Measurements from ENCODE around the gene RNU6-8.

Gene RNU6-8

DNA sequence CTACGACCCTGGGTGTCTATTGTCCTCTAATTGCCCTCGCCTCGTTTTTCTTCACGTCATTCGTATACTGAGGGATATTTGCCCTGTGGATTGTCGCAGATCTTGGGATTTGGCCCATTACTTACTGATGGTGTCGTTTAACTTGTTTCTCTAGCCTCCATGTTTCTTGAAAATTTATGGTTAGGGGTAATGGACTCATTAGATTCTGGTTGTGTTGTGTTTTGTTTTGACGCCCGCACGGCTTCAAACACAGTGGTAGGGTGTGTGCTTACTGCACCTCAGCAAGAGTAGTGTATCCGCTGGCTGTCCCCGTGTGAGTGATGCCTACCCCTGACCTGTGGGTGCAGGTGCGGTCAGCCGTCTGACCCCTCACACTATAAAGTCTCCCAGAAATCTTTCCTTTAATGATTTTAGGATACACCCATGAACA, 874 bp upstream of the RNU6-8 start:
- DNase-seq (ENCODE audit: low read depth), result no peak

GRCh38 chr14:32202491-32202997, 525 bp downstream of the RNU6-8 start:
- no peak for DNase-seq (ENCODE audit: low read depth)

DNA sequence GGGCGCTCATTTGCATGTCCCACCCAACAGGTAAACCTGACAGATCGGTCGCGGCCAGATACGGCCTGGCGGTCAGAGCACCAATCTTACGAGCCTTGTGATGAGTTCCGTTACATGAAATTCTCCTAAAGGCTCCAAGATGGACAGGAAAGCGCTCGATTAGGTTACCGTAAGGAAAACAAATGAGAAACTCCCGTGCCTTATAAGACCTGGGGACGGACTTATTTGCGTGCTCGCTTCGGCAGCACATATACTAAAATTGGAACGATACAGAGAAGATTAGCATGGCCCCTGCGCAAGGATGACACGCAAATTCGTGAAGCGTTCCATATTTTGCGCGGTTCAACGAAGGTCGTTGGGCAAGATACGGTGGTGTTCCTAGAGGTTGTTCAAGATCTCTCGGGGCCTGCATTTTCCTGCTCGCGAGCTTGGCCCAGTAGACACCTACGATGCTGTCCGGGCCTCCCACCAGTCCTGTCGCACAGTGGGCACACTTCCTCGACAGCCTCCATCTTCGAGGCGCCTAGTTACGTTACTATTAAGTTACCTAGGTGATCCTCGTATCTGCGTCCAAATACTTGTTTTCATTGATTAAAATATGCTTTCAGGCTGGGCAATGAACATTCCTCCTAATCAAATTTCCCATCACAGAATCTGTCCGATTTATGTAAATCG, 1.1 kb downstream of the RNU6-8 start, which contains the start of gene RNU6-7:
TSS of gene RNU6-7 (plus strand) at position 230 of the 675 bp plus-strand sequence.
- no peak for DNase-seq (ENCODE audit: low read depth)

DNA sequence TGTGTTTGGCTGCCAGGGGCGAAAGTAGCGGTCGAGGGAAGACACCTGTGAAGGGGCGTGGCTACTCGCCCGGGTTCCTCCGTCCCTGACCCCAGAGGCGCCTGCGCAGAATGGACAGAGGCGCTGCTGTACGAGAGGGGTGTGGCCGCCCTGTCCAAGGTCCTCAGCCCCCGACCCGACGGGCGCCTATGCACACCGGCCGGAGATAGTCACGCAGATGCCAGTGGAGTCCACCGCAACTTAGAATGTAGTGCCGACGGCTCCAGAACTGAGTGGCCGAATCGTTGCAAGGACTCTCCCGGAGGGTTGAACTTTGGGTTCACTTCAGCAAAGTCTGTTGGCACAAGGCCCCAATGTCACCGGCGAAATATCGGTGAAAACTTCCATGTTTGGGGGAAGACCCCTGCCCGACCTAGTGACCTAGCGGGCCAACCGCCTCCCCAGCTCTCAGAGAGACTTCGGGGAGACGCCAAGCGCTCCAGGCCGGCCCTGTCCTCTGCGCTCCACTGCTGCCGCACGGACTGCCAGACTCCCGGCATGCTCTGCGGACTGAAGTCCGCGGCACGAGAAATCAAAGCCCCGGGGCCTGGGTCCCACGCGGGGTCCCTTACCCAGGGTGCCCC, 1.8 kb downstream of the RNU6-8 start:
- DNase-seq (ENCODE audit: low read depth), result peak; percentile 59

DNA sequence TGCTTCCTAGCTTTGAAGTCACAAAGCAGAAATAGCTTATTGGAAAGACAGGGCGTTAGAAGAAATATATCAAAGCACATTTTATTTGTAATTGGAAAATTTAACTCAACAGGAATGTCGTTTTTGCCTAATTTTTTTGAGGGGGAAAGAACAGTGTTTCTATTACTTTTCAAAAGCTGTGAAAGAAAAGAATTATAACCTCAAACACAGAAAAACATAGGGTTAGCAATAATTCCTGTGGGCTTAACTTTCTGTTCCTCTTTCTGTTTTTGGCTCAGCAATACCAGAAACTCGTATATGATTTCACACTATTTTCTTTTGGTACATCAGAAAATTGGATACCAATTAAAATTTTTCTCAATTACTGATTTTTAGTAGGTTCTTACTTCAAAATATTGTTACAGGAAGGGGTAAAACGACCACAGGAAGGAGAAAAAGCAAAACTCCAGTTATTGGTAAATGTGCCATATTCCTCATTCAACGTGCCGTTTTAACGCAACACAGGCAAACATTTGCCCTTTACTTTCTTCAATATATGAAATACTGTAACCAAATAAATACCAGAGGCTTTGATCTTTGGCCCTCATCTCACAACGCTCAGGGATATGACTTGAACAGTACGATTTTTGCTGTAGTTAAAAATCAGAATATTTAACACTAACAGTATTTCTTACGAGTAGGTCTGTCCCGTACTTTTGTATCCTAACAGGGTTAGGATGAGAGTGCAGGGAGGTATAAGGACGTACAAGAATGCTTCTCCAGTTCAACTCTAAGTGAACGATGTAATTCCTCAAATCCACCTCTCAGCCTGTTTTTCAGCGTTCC, 2.5 kb downstream of the RNU6-8 start:
- DNase-seq (ENCODE audit: low read depth), result no peak

GRCh38 chr14:32197919-32198318, 5.2 kb downstream of the RNU6-8 start:
- no peak for DNase-seq (ENCODE audit: low read depth)

GRCh38 chr14:32195636-32196035, 7.4 kb downstream of the RNU6-8 start:
- no peak for DNase-seq (ENCODE audit: low read depth)

GRCh38 chr14:32193532-32193931, 9.5 kb downstream of the RNU6-8 start:
- no peak for DNase-seq (ENCODE audit: low read depth)

DNA sequence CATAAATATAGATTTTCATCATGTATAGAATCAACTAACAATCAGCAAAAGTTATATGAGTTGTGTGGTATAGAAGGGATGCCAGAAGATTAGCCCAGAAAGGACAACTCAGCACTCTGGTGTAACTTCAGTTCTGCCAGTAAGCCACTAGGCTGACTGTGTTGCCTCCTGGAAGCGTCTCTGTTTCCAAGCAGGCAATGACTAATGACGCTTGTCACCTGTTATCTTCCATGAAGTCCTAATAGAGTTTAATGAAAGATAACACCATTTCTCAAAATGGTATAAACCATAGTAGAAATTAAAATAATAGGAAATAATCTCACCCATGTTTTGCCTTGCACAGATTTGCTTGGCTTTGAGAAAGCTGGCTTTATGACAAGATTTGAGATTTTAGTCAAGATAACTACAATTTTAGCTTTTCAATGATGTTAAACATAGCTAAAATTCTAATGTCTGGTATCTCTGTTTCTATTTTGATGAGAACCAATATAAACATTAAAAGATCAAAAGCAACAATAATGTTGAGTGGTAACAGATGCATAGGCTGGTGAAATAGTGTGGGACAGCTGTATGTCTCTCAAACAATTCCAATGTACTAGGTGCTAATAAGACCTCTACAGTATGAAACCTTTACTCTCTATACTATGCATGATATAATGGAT, 10.2 kb downstream of the RNU6-8 start:
- DNase-seq (ENCODE audit: low read depth), result no peak

DNA sequence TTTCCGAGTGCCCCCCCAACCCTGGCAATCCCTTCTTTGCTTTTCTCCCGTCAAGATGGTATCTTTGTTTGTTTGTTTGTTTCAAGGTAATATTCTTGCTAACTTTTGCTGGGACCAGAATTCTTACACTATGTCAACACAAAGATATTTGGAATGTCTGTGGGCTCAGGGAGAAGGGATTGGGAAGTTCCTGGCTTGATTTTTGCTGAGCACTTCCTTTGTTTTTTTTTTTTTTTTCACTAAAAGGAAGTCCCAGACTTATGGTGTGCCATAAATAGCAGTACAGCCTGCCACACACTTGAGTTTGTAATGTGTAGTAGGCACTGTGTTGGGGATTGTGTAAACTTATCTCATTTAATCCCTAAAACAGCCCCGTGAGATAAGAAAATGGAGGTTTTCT, 12.4 kb downstream of the RNU6-8 start:
- no peak for DNase-seq (ENCODE audit: low read depth)

GRCh38 chr14:32189811-32190210, 13.3 kb downstream of the RNU6-8 start:
- DNase-seq (ENCODE audit: low read depth), result no peak

DNA sequence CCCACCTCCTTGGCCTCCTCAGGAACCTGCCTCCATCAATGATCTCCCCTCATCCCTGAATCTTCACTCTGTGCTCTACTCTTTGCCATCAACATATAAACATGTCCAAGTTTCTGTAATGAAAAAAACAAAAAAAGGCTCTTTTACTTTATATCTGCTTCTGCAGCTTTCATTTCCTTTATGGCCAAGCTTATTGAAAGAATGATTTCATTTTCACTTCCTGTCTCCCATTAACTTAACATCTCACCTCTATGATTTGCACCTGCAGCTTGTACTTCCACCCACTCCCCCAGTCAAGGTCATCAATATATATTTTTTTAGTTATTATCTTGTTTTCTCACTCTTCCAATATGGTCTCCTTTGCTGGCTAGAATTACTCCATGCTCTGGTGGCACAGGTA, 16.8 kb downstream of the RNU6-8 start:
- no peak for DNase-seq (ENCODE audit: low read depth)

GRCh38 chr14:32185097-32185496, 18.0 kb downstream of the RNU6-8 start:
- no peak for DNase-seq (ENCODE audit: low read depth)

- no peak for DNase-seq (ENCODE audit: low read depth)
Measured at GRCh38 chr14:32183151-32184058, 19.7 kb downstream of the RNU6-8 start.

- no peak for DNase-seq (ENCODE audit: low read depth)
Measured at GRCh38 chr14:32171469-32171868, 31.6 kb downstream of the RNU6-8 start.

DNA sequence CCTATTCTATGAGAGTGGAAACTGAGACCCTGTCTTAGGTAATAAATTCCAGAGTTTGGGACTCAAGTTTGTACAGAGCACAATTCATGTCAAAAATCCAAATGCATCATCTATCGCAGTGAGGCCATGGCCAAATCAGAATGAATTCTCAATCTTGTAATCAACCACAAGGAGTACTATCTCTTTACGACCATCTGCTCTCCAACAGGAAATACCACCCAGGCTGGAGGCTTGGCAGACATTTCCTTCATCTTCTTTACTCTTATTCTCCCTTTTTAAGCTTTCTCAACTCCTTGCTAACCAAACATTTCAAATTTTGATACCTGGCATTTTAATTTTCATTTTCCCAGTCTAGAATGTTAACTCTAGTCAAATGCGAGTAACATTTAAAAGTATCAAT, 33.9 kb downstream of the RNU6-8 start:
- no peak for DNase-seq (ENCODE audit: low read depth)

- DNase-seq (ENCODE audit: low read depth), result no peak
Measured at GRCh38 chr14:32167907-32168306, 35.2 kb downstream of the RNU6-8 start.

DNA sequence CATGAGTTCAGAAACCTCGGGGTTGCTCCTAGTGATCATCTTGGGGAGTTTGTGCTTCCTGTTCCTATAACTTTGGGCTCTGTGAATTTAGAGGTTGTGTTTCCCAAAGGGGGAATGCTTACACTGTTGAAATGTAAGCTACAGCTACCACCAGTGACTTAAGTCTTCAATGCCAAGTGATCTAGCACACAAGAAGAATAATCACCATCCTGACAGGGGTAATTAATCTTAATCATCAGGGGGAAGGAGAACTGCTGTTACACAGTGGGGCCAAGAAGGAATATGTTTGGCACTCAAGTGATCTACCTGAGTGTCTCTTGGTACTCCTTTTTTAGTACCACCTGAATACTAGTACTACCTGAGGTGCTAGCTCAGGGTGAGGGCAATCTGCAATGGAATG, 36.1 kb downstream of the RNU6-8 start:
- no peak for DNase-seq (ENCODE audit: low read depth)

GRCh38 chr14:32166029-32166428, 37.0 kb downstream of the RNU6-8 start:
- no peak for DNase-seq (ENCODE audit: low read depth)
